ENCODE data around the gene SNORC.

Gene SNORC

GRCh38 chr2:232882505-232883115 lies 12.5 kb downstream of the SNORC start:
- DNase-seq (ENCODE audit: low read depth): no peak

GRCh38 chr2:232883116-232883721 lies 13.2 kb downstream of the SNORC start:
- no peak for DNase-seq (ENCODE audit: low read depth)

- DNase-seq (ENCODE audit: low read depth): no peak
Measured at GRCh38 chr2:232884001-232884421, 13.9 kb downstream of the SNORC start.

GRCh38 chr2:232884549-232885263 lies 14.6 kb downstream of the SNORC start:
- DNase-seq (ENCODE audit: low read depth): no peak

GRCh38 chr2:232885264-232885961 lies 15.3 kb downstream of the SNORC start:
- DNase-seq (ENCODE audit: low read depth): no peak

GRCh38 chr2:232886176-232886575 lies 16.1 kb downstream of the SNORC start:
- DNase-seq (ENCODE audit: low read depth): no peak

- no peak for DNase-seq (ENCODE audit: low read depth)
Measured at GRCh38 chr2:232886632-232887031, 16.6 kb downstream of the SNORC start.

- no peak for DNase-seq (ENCODE audit: low read depth)
Measured at GRCh38 chr2:232887171-232887850, 17.2 kb downstream of the SNORC start.

GRCh38 chr2:232888099-232888836 lies 18.2 kb downstream of the SNORC start:
- DNase-seq (ENCODE audit: low read depth): no peak

- no peak for DNase-seq (ENCODE audit: low read depth)
Measured at GRCh38 chr2:232888839-232889529, 18.9 kb downstream of the SNORC start.

- DNase-seq (ENCODE audit: low read depth): no peak
Measured at GRCh38 chr2:232889876-232890401, 19.9 kb downstream of the SNORC start.

- DNase-seq (ENCODE audit: low read depth): no peak
Measured at GRCh38 chr2:232890536-232890895, 20.5 kb downstream of the SNORC start.

GRCh38 chr2:232890896-232891601 lies 21.0 kb downstream of the SNORC start:
- no peak for DNase-seq (ENCODE audit: low read depth)

GRCh38 chr2:232891621-232892071 lies 21.6 kb downstream of the SNORC start:
- DNase-seq (ENCODE audit: low read depth): no peak

GRCh38 chr2:232892221-232892620 lies 22.2 kb downstream of the SNORC start:
- DNase-seq (ENCODE audit: low read depth): no peak

- no peak for DNase-seq (ENCODE audit: low read depth)
Measured at GRCh38 chr2:232892843-232893242, 22.8 kb downstream of the SNORC start.

GRCh38 chr2:232893834-232894233 lies 23.8 kb downstream of the SNORC start:
- no peak for DNase-seq (ENCODE audit: low read depth)

- no peak for DNase-seq (ENCODE audit: low read depth)
Measured at GRCh38 chr2:232894251-232894650, 24.2 kb downstream of the SNORC start.

- DNase-seq (ENCODE audit: low read depth): no peak
Measured at GRCh38 chr2:232894746-232895145, 24.7 kb downstream of the SNORC start.

GRCh38 chr2:232896111-232896510 lies 26.0 kb downstream of the SNORC start:
- no peak for DNase-seq (ENCODE audit: low read depth)
